ENCODE results near the gene HOXC9. TPM values are rescaled to one million over a fixed set of nuclear protein-coding genes. Genes with fewer than 3 reads are reported as not detected.
A peak's percentile ranks its signal among the peaks of the same experiment; 100 is the strongest.

HOXC9 gene
- total RNA-seq, 1 experiment from 2014 or later = 3.8 TPM

DNA sequence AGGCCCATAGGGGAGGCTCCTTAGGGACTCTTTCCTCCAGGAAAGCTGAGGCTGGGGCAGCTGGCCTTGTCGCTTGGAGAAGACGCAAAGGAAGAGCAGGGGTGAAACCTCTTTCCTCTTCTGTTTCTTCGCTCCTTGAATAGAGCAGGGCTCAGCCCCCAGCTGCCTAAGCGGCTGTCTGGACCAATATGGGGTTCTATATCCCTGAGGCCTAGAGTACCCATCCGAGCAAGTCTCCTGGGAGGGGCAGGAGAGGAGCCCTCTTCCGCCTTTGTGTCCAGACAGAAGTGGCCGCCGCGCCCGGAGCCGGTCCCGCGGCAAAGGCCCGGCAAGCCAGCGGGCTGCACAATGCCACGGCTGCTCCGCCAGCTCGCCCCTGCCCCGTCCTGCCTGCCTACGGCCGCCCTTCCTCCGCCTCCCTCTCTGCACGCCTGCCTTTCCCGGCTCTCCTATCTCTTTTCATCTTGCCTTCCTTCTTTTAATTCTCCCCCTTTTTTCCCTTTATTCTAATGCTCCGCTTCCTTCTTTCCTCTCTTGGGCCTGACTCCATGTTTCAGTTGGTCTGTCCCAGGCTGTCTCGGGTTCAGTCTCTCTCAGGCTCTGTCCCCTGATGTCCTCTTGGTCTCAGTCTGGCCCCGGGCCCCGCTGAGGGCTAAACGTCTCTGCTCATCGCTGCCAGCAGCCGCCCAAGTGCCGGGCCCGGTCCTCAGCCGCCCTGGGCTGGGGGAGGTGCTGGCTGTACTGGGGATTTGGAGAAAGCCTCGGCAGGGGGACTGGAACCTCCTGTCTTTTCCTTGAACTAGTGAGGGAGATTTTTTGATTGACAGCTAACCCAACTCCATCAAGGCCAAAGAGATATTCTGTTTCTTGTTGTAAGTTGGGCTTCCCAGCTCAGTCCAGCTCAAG, 2.5 kb upstream of the HOXC9 start:
- DNase-seq (ENCODE audit: extremely low read depth, low read depth) = no peak

GRCh38 chr12:53998110-53998899, 1.7 kb upstream of the HOXC9 start:
- no peak for DNase-seq (ENCODE audit: extremely low read depth, low read depth)

GRCh38 chr12:53998900-53999236, 1.1 kb upstream of the HOXC9 start:
- DNase-seq (ENCODE audit: extremely low read depth, low read depth) = no peak

DNA sequence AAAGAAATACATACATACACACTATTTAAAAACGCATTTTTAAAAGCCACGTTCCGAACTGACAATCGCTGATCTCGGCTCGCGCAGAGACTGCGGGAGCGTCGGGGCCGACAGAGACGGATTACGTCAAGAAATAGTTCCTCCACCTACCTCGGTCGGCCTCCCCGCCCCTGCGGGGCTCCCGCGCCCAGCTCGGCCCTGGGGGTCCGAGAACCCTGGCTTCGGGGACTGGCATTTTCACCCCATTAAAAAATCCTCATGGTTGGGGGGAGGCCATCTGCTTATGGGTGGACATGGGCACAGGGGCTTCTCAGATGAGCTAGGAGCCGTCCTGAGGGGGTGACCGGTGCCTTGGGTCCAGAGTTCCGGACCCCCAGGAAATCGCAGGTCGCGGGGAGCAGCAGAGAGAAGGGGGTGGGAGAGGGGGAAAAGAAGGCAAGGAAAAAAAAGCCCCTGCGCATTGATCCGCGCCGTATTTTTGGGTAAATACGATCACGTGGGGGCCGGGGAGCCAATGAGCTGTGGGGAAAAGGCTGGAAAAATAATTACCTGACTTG, 324 bp upstream of the HOXC9 start:
- DNase-seq (ENCODE audit: extremely low read depth, low read depth) = peak; percentile 44

DNA sequence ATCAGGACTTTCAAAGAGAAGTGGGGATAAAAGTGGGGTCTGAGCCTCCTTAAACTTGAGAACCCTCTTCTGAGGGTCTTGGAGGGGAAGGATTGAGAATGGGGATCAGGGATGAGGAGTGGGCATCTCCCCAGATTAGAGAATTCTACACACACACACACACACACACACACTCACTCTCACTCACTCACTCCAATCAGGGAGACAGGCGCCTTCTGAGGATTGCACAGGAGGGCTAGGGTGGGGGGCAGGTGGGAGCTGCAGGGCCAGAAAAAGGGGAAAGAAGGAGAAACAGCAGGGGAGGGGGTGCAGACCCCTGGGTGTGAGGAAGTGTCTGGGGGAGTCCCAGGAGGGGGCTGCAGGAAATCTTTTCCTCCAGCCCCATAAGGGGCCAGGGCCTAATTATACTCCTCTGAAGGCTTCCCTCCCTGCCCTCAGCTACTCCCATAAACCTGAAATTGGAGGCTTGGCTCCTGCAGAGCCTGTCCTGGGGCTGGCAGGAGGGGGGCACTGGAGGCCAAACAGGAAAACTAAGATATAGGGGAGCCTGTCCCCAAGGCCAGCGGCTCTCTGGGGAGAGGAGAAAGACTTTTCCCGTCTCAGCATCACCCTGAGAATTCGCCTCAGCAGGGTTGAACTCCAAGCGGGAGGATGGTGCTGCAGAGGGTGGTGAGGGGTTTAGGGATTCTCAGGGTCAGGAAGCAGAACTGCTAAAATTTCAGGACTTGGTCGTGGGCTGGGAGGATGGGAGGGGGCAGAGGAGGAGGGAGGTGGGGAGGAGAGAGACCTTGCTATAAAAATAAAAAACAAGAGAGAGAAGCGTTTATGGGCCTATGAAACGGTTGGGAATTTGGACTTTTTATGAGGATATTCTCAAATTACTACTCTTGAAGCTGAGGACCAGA, 1.6 kb downstream of the HOXC9 start:
- no peak for DNase-seq (ENCODE audit: extremely low read depth, low read depth)

DNA sequence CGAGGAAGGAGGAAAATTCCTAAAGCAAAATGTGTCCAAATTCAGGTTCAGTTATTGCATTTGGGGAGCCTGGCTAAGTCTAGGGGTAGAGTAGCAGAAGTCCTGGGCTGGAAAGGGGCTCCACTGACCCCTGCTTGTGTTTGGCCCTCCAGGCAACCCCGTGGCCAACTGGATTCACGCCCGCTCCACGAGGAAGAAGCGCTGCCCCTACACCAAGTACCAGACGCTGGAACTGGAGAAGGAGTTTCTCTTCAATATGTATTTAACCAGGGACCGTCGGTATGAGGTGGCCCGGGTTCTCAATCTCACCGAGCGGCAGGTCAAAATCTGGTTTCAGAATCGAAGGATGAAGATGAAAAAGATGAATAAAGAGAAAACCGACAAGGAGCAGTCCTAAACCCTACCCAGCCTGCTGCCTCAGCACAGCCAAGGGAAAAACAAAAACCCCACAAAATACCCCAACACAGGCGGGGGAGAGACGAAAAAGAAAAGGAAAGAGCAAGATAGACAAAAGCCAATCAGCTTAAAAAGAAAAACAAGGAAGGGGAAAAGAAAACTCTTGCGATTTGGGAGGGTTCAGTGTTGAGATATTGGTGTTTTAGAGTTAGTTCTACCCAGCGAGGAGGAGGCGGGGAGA, 2.4 kb downstream of the HOXC9 start:
- DNase-seq (ENCODE audit: extremely low read depth, low read depth) = no peak

GRCh38 chr12:54002915-54003389, 3.0 kb downstream of the HOXC9 start:
- DNase-seq (ENCODE audit: extremely low read depth, low read depth) = no peak

DNA sequence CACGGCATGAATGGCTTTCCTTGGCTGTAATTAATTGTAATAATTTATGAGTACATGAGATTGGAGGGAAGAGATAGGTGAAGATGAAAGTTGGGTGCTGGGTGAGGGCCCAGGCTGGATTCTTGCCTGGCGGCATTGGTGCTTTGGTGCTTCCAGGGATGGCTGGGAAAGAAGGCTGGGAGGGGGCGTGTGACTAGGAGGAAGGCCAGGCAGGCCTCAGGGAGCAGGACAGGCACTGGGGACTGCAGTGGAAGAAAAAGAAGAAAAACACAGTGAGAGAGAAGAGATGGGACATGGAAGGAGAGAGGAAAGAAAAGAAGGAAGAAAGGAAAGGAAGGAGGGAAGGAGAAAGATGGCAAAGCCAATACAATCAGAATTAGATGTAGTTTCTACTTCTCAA, 3.7 kb downstream of the HOXC9 start:
- DNase-seq (ENCODE audit: extremely low read depth, low read depth) = no peak

- no peak for DNase-seq (ENCODE audit: extremely low read depth, low read depth)
Measured at GRCh38 chr12:54004063-54004840, 4.3 kb downstream of the HOXC9 start.

- no peak for DNase-seq (ENCODE audit: extremely low read depth, low read depth)
Measured at GRCh38 chr12:54004841-54005530, 5.0 kb downstream of the HOXC9 start.

DNA sequence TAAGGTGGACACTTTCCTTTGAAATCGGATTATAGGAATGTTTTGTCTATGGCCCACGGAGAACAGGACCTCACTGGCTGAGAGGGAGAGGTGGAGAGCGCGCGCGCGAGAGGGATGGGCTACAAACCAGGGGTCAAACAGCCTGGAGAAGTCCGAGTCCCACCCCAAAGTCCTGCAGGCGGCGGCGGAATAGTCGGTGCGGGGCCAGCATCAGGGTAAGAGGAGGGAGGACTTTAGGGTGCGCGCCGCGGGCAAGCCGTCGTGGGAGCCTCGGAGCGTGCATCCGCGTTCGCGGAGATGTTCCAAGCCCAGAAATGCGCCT, 5.5 kb downstream of the HOXC9 start:
- no peak for DNase-seq (ENCODE audit: extremely low read depth, low read depth)

GRCh38 chr12:54005853-54006558, 6.0 kb downstream of the HOXC9 start:
- DNase-seq (ENCODE audit: extremely low read depth, low read depth) = peak; percentile 83

GRCh38 chr12:54006559-54007220, 6.7 kb downstream of the HOXC9 start:
- DNase-seq (ENCODE audit: extremely low read depth, low read depth) = no peak

GRCh38 chr12:54007538-54008259, 7.7 kb downstream of the HOXC9 start:
- no peak for DNase-seq (ENCODE audit: extremely low read depth, low read depth)

DNA sequence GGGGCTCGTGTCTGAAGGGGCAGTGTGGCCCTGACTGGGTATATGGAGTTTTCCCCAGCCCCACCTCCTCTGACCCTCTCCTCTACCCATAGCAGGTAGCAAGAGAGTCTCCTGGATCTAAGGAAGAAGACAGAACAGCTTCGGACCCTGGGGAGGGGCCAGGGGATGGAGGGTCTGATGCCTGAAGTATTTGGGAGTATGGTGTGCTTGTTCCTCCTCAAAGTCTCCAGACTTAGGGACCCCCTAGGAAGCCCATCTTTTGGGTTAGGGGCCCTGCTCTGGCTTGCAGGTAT, 8.2 kb downstream of the HOXC9 start:
- DNase-seq (ENCODE audit: extremely low read depth, low read depth) = no peak

DNA sequence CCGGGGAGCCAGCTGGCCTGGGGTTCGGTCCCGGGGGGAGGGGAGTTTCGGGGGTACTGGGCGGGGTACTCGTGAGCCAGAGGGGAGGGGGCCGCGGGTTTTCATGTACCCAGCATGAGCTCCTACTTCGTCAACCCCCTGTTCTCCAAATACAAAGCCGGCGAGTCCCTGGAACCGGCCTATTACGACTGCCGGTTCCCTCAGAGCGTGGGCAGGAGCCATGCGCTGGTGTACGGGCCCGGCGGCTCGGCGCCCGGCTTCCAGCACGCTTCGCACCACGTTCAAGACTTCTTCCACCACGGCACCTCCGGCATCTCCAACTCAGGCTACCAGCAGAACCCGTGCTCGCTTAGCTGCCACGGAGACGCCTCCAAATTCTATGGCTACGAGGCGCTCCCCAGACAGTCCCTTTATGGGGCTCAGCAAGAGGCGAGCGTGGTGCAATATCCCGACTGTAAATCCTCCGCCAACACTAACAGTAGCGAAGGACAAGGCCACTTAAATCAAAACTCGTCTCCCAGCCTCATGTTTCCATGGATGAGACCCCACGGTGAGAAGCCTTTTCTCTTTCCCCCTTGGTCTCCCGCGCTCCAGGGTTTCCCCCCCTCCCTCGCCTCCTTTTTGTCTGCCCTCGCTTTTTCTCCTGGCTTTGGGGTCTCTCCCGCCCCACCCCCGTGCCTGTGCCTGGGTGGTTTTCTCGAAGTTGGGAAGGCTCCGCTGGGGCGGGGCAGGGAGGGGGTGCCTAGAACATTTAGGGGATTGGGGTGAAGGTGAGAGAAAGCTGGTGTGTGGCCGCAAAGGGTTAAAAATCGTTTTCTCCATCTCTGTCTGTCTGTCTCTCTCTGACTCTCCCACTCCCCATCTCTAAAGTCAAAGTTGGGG, 9.5 kb downstream of the HOXC9 start:
- no peak for DNase-seq (ENCODE audit: extremely low read depth, low read depth)

All from NCI-H460 (cell line).